ENCODE results near the gene GFAP.

DNA sequence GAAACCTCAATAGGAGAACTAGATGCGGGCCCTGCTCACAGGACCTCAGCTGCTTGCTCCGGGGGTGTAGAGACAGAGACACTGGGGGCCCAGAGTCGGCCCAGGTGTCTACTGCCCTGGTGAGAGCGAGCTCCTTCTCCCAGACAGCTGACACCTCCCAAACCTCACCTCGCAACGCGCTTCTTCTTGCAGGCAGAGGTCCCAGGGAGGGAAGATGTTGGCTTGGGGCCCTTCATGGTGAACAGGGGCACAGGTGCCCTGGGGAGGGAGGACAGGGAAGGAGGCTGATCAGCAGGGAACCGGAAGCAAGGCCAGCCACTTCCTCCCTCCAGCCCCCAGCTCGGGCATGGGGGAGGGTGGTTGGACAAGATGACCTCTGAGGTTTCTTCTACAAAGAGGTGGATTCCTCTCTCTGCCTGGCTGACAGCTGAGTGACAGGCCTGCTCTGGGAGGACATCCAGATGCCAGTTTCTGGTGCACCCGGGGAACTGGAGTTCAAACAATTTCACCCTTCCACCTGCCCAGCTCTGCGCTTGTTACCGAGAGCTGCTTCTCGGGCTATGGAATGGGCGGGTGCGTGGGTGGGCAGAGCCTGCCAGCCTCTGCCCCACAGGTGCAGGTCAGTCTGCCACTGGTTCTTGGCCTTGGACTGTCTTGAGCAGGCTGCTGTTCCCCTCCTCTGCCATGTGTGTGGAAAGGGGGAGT is 11.7 kb upstream of the GFAP start:
- TF ChIP-seq, protein P1, sequence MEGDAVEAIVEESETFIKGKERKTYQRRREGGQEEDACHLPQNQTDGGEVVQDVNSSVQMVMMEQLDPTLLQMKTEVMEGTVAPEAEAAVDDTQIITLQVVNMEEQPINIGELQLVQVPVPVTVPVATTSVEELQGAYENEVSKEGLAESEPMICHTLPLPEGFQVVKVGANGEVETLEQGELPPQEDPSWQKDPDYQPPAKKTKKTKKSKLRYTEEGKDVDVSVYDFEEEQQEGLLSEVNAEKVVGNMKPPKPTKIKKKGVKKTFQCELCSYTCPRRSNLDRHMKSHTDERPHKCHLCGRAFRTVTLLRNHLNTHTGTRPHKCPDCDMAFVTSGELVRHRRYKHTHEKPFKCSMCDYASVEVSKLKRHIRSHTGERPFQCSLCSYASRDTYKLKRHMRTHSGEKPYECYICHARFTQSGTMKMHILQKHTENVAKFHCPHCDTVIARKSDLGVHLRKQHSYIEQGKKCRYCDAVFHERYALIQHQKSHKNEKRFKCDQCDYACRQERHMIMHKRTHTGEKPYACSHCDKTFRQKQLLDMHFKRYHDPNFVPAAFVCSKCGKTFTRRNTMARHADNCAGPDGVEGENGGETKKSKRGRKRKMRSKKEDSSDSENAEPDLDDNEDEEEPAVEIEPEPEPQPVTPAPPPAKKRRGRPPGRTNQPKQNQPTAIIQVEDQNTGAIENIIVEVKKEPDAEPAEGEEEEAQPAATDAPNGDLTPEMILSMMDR (IDR thresholded peaks at IDR 0.05) = no peak
- TF ChIP-seq, protein P2, sequence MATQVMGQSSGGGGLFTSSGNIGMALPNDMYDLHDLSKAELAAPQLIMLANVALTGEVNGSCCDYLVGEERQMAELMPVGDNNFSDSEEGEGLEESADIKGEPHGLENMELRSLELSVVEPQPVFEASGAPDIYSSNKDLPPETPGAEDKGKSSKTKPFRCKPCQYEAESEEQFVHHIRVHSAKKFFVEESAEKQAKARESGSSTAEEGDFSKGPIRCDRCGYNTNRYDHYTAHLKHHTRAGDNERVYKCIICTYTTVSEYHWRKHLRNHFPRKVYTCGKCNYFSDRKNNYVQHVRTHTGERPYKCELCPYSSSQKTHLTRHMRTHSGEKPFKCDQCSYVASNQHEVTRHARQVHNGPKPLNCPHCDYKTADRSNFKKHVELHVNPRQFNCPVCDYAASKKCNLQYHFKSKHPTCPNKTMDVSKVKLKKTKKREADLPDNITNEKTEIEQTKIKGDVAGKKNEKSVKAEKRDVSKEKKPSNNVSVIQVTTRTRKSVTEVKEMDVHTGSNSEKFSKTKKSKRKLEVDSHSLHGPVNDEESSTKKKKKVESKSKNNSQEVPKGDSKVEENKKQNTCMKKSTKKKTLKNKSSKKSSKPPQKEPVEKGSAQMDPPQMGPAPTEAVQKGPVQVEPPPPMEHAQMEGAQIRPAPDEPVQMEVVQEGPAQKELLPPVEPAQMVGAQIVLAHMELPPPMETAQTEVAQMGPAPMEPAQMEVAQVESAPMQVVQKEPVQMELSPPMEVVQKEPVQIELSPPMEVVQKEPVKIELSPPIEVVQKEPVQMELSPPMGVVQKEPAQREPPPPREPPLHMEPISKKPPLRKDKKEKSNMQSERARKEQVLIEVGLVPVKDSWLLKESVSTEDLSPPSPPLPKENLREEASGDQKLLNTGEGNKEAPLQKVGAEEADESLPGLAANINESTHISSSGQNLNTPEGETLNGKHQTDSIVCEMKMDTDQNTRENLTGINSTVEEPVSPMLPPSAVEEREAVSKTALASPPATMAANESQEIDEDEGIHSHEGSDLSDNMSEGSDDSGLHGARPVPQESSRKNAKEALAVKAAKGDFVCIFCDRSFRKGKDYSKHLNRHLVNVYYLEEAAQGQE (IDR thresholded peaks at IDR 0.05; ENCODE audit: low read depth, low read length) = no peak
- no peak for TF ChIP-seq EP300 (IDR thresholded peaks at IDR 0.05; ENCODE audit: borderline replicate concordance in 1 of 2, low read depth in 1 of 2, low read length in 1 of 2)
- no peak for TF ChIP-seq SMC3 (IDR thresholded peaks at IDR 0.05; ENCODE audit: low read depth, low read length)
- no peak for TF ChIP-seq POLR2AphosphoS5 (IDR thresholded peaks at IDR 0.05; ENCODE audit: low read depth, low read length)
- no peak for TF ChIP-seq MXI1 (IDR thresholded peaks at IDR 0.05; ENCODE audit: low read depth, low read length)
- no peak for TF ChIP-seq RAD21 (IDR thresholded peaks at IDR 0.05; ENCODE audit: low read length)
- TF ChIP-seq SIN3A (IDR thresholded peaks at IDR 0.05; ENCODE audit: borderline replicate concordance, low read depth, low read length) = no peak
- no peak for TF ChIP-seq EZH2phosphoT487 (IDR thresholded peaks at IDR 0.05; ENCODE audit: borderline replicate concordance, low read depth)
- no peak for TF ChIP-seq FOSL2 (IDR thresholded peaks at IDR 0.05; ENCODE audit: borderline replicate concordance, low read depth)
- TF ChIP-seq, protein P3, sequence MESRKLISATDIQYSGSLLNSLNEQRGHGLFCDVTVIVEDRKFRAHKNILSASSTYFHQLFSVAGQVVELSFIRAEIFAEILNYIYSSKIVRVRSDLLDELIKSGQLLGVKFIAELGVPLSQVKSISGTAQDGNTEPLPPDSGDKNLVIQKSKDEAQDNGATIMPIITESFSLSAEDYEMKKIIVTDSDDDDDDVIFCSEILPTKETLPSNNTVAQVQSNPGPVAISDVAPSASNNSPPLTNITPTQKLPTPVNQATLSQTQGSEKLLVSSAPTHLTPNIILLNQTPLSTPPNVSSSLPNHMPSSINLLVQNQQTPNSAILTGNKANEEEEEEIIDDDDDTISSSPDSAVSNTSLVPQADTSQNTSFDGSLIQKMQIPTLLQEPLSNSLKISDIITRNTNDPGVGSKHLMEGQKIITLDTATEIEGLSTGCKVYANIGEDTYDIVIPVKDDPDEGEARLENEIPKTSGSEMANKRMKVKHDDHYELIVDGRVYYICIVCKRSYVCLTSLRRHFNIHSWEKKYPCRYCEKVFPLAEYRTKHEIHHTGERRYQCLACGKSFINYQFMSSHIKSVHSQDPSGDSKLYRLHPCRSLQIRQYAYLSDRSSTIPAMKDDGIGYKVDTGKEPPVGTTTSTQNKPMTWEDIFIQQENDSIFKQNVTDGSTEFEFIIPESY (IDR thresholded peaks at IDR 0.05; ENCODE audit: borderline replicate concordance, low read depth) = no peak
- TF ChIP-seq, protein P4, sequence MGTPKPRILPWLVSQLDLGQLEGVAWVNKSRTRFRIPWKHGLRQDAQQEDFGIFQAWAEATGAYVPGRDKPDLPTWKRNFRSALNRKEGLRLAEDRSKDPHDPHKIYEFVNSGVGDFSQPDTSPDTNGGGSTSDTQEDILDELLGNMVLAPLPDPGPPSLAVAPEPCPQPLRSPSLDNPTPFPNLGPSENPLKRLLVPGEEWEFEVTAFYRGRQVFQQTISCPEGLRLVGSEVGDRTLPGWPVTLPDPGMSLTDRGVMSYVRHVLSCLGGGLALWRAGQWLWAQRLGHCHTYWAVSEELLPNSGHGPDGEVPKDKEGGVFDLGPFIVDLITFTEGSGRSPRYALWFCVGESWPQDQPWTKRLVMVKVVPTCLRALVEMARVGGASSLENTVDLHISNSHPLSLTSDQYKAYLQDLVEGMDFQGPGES (IDR thresholded peaks at IDR 0.05; ENCODE audit: low read depth, low read length) = no peak
- TF ChIP-seq, protein P5, sequence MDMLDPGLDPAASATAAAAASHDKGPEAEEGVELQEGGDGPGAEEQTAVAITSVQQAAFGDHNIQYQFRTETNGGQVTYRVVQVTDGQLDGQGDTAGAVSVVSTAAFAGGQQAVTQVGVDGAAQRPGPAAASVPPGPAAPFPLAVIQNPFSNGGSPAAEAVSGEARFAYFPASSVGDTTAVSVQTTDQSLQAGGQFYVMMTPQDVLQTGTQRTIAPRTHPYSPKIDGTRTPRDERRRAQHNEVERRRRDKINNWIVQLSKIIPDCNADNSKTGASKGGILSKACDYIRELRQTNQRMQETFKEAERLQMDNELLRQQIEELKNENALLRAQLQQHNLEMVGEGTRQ (IDR thresholded peaks at IDR 0.05; ENCODE audit: borderline replicate concordance, low read depth, low read length) = no peak
- TF ChIP-seq JUND (IDR thresholded peaks at IDR 0.05) = no peak

Data from SK-N-SH (cell line).